Ovary (tissue), 3 donors: Measurements from ENCODE around the gene MMD2.

Experiments
- EP300 ChIP-seq: sonication (generic); formaldehyde crosslinking; IDR thresholded peaks from one replicate; pipeline ENCODE4 v1.6.1; 2017; ENCODE audit warnings: antibody characterized with exemption
- POLR2A ChIP-seq: fragments of 450-650 bp; IDR thresholded peaks from one replicate; pipeline ENCODE4 v1.6.1; 2017; ENCODE audit warnings: antibody characterized with exemption, mild to moderate bottlenecking, moderate library complexity
- TF ChIP-seq, protein P1 (sequence below), 3 donors: fragments of 450-650 bp in 2 of 3; fragments of 200-600 bp in 1 of 3; IDR thresholded peaks; one replicate each; pipeline versions ENCODE4 v1.5.1 to v1.8.0; 2016 to 2022; ENCODE audit warnings: antibody characterized with exemption in 3 of 3, mild to moderate bottlenecking in 1 of 3
- donor health status: DM: no; HTN: no; CAD: no.

DNA sequence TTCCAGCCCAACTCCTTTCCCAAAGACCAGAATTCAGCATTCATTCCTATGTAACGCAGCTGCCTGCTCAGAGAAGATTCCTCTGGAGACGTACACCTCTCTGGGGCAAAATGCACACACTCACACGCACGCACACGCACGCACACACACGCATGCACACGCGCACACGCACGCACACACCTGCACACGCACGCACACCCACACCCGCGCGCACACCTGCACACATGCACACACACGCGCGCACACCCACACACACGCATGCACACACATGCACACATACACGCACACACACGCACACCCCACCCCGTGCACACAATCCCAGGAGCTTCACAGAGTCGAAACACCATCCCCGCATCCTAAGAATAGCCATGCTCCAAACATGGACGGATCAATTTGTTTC lies 13.0 kb downstream of the MMD2 start:
- TF ChIP-seq, protein P1, sequence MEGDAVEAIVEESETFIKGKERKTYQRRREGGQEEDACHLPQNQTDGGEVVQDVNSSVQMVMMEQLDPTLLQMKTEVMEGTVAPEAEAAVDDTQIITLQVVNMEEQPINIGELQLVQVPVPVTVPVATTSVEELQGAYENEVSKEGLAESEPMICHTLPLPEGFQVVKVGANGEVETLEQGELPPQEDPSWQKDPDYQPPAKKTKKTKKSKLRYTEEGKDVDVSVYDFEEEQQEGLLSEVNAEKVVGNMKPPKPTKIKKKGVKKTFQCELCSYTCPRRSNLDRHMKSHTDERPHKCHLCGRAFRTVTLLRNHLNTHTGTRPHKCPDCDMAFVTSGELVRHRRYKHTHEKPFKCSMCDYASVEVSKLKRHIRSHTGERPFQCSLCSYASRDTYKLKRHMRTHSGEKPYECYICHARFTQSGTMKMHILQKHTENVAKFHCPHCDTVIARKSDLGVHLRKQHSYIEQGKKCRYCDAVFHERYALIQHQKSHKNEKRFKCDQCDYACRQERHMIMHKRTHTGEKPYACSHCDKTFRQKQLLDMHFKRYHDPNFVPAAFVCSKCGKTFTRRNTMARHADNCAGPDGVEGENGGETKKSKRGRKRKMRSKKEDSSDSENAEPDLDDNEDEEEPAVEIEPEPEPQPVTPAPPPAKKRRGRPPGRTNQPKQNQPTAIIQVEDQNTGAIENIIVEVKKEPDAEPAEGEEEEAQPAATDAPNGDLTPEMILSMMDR (IDR thresholded peaks at IDR 0.05), result no peak
- TF ChIP-seq POLR2A (no peak), EP300 (no peak)
